GM12892 (cell line): ENCODE measurements around the gene LCOR.

Experiments
- POLR2A ChIP-seq: IDR thresholded peaks from 2 replicates; pipeline ENCODE4 v1.6.1; 2011; ENCODE audit warnings: low read depth, low read length, control low read depth
- POLR2AphosphoS5 ChIP-seq: IDR thresholded peaks from 2 replicates; pipeline ENCODE4 v1.6.1; 2011; ENCODE audit warnings: low read depth, low read length, control low read depth

GRCh38 chr10:97013983-97014382 lies 181.9 kb downstream of the LCOR start:
- TF ChIP-seq POLR2A (no peak), POLR2AphosphoS5 (no peak)
